ENCODE results near the gene RNF169. TPM values are rescaled to one million over a fixed set of nuclear protein-coding genes. Genes with fewer than 3 reads are reported as not detected.

The RNF169 gene
- total RNA-seq, 4 donors from 2014 or later: 26.0 to 31.8 (median 29.3) TPM

DNA sequence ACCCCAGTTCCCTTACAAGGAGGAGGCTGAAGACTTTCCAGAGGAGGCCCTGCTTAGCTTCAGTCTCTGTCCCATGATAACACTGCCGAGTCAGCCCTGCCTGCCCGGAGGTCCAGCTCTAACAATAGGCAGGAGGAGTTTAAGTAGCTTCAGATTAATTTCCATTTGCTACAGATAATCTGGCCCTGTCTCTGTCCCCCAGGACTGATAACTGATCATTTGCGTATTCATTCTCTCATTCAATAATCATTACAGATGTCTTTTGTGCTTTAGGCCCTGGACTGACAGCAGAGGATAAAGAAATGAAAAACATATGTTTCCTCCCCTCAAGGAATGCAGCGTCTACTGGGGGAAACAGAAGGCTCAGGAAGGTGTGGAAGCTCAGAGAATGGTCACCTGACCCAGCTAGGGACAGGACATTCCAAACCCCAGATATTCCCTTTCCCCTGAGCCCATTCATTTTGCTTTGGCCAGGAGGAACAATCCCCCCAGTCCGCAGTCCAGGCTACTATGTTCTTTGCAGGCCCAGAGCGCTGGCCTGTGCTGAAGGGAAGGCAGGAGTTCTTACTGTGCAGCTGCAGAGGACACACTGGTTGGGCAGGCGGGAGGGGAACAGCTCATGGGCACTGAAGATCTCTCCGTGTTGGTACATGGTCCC is 38.2 kb upstream of the RNF169 start:
- H3K27ac ChIP-seq: peak overlapping the region in 1 of 4 donors; percentile 37
- no peaks in the 10 kb centered on the region for H3K9me3 ChIP-seq

DNA sequence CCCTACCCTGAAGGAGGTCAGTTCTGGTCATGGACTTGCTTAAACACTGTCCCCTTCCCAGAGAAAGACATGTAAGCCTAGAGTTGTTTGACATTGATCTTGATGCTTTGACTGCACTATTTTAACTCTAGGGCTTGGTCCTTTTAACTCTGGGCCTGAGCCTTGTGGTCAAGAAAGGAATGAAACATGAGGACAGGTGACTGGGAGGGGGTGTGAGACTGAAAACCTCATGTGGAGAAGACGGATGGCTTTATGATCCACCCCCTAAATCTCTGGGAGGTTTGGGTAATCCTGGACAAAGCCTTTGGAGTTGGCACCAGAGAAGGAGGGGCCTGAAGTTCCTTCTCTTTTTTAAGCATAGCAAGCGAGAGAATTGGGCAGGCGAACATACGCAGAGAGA is 35.0 kb upstream of the RNF169 start:
- no peak overlapping the region for H3K27ac ChIP-seq
- no peak overlapping the region for H3K4me3 ChIP-seq
- H3K9me3 ChIP-seq: no peaks in the 10 kb centered on the region
- H3K27me3 ChIP-seq: no peaks in the 10 kb centered on the region
- WGBS, 2 donors (ENCODE audit: low coverage in 1 of 2): 81% methylated on average over 4 of the region's 4 CpGs; no CpG with 5 or more reads in 1 of the 2 donors
- ATAC-seq: no peak
- no peaks in the 10 kb centered on the region for H3K36me3 ChIP-seq
- TF ChIP-seq, protein P1, sequence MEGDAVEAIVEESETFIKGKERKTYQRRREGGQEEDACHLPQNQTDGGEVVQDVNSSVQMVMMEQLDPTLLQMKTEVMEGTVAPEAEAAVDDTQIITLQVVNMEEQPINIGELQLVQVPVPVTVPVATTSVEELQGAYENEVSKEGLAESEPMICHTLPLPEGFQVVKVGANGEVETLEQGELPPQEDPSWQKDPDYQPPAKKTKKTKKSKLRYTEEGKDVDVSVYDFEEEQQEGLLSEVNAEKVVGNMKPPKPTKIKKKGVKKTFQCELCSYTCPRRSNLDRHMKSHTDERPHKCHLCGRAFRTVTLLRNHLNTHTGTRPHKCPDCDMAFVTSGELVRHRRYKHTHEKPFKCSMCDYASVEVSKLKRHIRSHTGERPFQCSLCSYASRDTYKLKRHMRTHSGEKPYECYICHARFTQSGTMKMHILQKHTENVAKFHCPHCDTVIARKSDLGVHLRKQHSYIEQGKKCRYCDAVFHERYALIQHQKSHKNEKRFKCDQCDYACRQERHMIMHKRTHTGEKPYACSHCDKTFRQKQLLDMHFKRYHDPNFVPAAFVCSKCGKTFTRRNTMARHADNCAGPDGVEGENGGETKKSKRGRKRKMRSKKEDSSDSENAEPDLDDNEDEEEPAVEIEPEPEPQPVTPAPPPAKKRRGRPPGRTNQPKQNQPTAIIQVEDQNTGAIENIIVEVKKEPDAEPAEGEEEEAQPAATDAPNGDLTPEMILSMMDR (IDR thresholded peaks at IDR 0.05): no peak
- TF ChIP-seq POLR2A (IDR thresholded peaks at IDR 0.05) (no peak), POLR2AphosphoS5 (IDR thresholded peaks at IDR 0.05) (no peak), EP300 (IDR thresholded peaks at IDR 0.05) (no peak)
- H3K4me1 ChIP-seq: peaks cover 7 to 31% (median 15%) of the 10 kb centered on the region in 3 donors

More for the DNA sequence above, 38.2 kb upstream of the RNF169 start:
- WGBS, 2 donors (ENCODE audit: low coverage in 1 of 2): 26 to 55% methylated on average over 3 to 8 of the region's 8 CpGs
- Histone ChIP-seq H3K4me1 (peaks cover 0 to 8% (median 0%) of the 10 kb centered on the region in 3 donors), H3K27me3 (no peaks in the 10 kb centered on the region), H3K36me3 (no peaks in the 10 kb centered on the region), H3K4me3 (no peak overlapping the region)
- ATAC-seq: peak; percentile 26
- TF ChIP-seq, protein P1 (IDR thresholded peaks at IDR 0.05): no peak
- TF ChIP-seq EP300 (IDR thresholded peaks at IDR 0.05): no peak
- TF ChIP-seq POLR2A (IDR thresholded peaks at IDR 0.05): no peak
- no peak for TF ChIP-seq POLR2AphosphoS5 (IDR thresholded peaks at IDR 0.05)

DNA sequence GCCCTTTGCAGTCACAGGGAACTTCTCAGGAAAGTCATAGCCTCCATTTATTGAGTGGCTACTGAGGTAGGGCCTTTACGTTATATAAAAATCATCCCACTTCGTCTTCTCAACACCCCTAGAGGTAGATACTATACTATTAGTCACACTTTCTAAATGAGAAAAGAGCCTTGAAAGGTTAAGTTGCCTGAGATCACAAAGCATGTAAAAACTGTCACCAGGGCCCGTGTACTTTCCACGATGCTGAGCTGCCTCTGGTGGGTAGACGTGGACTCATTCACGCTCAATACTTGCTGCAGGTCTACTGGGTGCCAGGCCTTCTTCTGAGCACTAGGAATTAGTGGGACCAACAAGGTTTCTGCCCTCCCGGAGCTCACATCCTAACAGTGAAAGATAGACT is 33.7 kb upstream of the RNF169 start:
- WGBS, 2 donors (ENCODE audit: low coverage in 1 of 2): 90 to 96% methylated on average over 4 to 7 of the region's 7 CpGs
- Histone ChIP-seq H3K36me3 (no peaks in the 10 kb centered on the region), H3K27me3 (no peaks in the 10 kb centered on the region), H3K9me3 (no peaks in the 10 kb centered on the region), H3K27ac (no peak overlapping the region), H3K4me3 (no peak overlapping the region), H3K4me1 (peaks cover 7 to 43% (median 15%) of the 10 kb centered on the region in 3 donors)
- no peak for ATAC-seq
- no peak for TF ChIP-seq POLR2AphosphoS5 (IDR thresholded peaks at IDR 0.05)
- TF ChIP-seq, protein P1 (IDR thresholded peaks at IDR 0.05): no peak

DNA sequence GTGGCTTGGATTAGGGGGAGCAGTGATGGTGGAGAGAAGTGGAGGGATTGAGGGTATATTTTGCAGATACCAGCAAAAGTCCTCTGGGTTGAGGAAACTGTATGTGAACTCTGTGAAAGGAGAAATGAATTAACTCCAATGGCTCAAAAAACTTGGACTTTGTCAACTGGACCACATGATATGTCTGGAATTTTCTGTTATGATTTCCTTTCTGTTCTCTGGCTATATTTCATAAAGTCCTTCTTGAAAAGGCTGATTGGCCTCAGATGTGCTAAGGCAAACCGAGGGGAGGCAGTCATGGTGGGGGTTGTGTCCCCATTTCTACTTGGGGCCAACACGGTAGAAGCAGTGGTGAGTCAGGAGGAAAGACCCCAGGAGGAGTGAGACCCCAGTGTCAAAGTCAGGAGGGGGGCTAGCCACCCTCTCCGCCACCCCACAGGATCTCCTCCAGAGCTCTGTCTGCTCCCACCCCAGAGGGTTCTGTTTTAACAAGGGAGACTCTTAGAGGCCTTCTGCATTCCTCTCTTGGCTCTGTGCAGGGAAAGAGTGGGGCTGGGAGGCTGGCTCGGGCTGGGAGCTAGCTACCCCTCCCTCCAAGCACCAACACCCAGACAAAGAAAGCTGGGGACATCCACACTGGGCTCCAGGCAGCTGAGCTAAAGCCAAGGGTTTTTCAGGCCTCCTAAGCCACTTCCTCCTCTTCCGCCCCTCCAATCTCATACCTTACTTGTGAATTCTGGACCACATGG is 31.3 kb upstream of the RNF169 start:
- ATAC-seq: peak; percentile 2
- H3K27ac ChIP-seq: peak overlapping the region; percentile 48 to 77 (median 76)
- no peaks in the 10 kb centered on the region for H3K27me3 ChIP-seq
- H3K36me3 ChIP-seq: no peaks in the 10 kb centered on the region
- WGBS, 2 donors (ENCODE audit: low coverage in 1 of 2): 17 to 48% methylated on average over 2 of the region's 5 CpGs
- H3K4me3 ChIP-seq: no peak overlapping the region
- no peak for TF ChIP-seq POLR2A (IDR thresholded peaks at IDR 0.05)
- TF ChIP-seq, protein P1 (IDR thresholded peaks at IDR 0.05): no peak
- TF ChIP-seq POLR2AphosphoS5 (IDR thresholded peaks at IDR 0.05): no peak
- TF ChIP-seq EP300 (IDR thresholded peaks at IDR 0.05): no peak
- H3K9me3 ChIP-seq: no peaks in the 10 kb centered on the region
- H3K4me1 ChIP-seq: peaks cover 7 to 59% (median 28%) of the 10 kb centered on the region in 3 donors
